GM23338 (cell line): ENCODE measurements around the gene RAB11FIP3. TPM values are rescaled to one million over a fixed set of nuclear protein-coding genes. Genes with fewer than 3 reads are reported as not detected.

Source experiments
- ATAC-seq: fragments of 200-7000 bp; cut with Tn5 transposase; 3 replicates; pipeline ENCODE4 v1.9.1; 2020
- DNase-seq: peaks from one replicate; pipeline ENCODE4 v3.0.0-alpha.2; 2015; ENCODE audit warnings: low spot score
- H2AFZ ChIP-seq: fragments of 200-600 bp; sonication (generic); 2 replicates; pipeline ENCODE4 v1.8.0; 2016; ENCODE audit warnings: antibody characterized with exemption, mild to moderate bottlenecking, moderate library complexity
- H3F3A ChIP-seq: fragments of 200-600 bp; sonication (generic); replicated peaks from 2 replicates; pipeline ENCODE4 v1.8.0; 2017; ENCODE audit warnings: antibody characterized with exemption, mixed run types, low read depth
- H3K27ac ChIP-seq: fragments of 200-600 bp; sonication (generic); 2 replicates; pipeline ENCODE4 v1.6.1; 2016; ENCODE audit warnings: low read depth
- H3K27me3 ChIP-seq: fragments of 200-600 bp; sonication (generic); 2 replicates; pipeline ENCODE4 v1.8.0; 2016; ENCODE audit warnings: mild to moderate bottlenecking, mixed run types, moderate library complexity; ENCODE audit not compliant: insufficient read depth
- H3K36me3 ChIP-seq: fragments of 200-600 bp; sonication (generic); 2 replicates; pipeline ENCODE4 v1.8.0; 2016; ENCODE audit warnings: mild to moderate bottlenecking; ENCODE audit not compliant: insufficient read depth
- H3K4me1 ChIP-seq: fragments of 200-600 bp; sonication (generic); 2 replicates; pipeline ENCODE4 v1.8.0; 2016; ENCODE audit warnings: mild to moderate bottlenecking, moderate library complexity; ENCODE audit not compliant: insufficient read depth
- H3K4me2 ChIP-seq: fragments of 200-600 bp; sonication (generic); 2 replicates; pipeline ENCODE4 v1.7.1; 2017; ENCODE audit warnings: mixed run types
- H3K4me3 ChIP-seq: fragments of 200-600 bp; sonication (generic); 2 replicates; pipeline ENCODE4 v1.6.1; 2016; ENCODE audit warnings: mixed run types
- H3K79me2 ChIP-seq: fragments of 200-600 bp; sonication (generic); replicated peaks from 2 replicates; pipeline ENCODE4 v1.8.0; 2017; ENCODE audit warnings: mild to moderate bottlenecking; ENCODE audit not compliant: insufficient read depth
- H3K9me2 ChIP-seq: fragments of 200-600 bp; sonication (generic); 2 replicates; pipeline ENCODE4 v1.8.0; 2017; ENCODE audit not compliant: insufficient read depth
- H4K20me1 ChIP-seq: fragments of 200-600 bp; sonication (generic); replicated peaks from 2 replicates; pipeline ENCODE4 v1.8.0; 2017; ENCODE audit warnings: mild to moderate bottlenecking; ENCODE audit not compliant: insufficient read depth
- H3K27ac Mint-ChIP-seq: 2 replicates; pipeline ENCODE4 v1.8.0; 2020; ENCODE audit warnings: inconsistent platforms, mild to moderate bottlenecking, moderate library complexity, mixed read lengths
- H3K27me3 Mint-ChIP-seq: 3 replicates; pipeline ENCODE4 v1.8.0; 2022; ENCODE audit warnings: low read depth, mild to moderate bottlenecking, moderate library complexity, mixed read lengths, inconsistent platforms; ENCODE audit not compliant: insufficient read depth, poor library complexity
- H3K36me3 Mint-ChIP-seq: 3 replicates; pipeline ENCODE4 v1.8.0; 2021; ENCODE audit warnings: low read depth, mild to moderate bottlenecking, inconsistent platforms, moderate library complexity, mixed read lengths
- H3K4me1 Mint-ChIP-seq: 3 replicates; pipeline ENCODE4 v1.8.0; 2020; ENCODE audit warnings: mild to moderate bottlenecking, inconsistent platforms, mixed read lengths
- H3K4me3 Mint-ChIP-seq: 3 replicates; pipeline ENCODE4 v1.8.0; 2021; ENCODE audit warnings: moderate library complexity, mild to moderate bottlenecking, inconsistent platforms, mixed read lengths
- H3K9me3 Mint-ChIP-seq: 3 replicates; pipeline ENCODE4 v1.8.0; 2020; ENCODE audit warnings: moderate library complexity, mild to moderate bottlenecking, inconsistent platforms, mixed read lengths
- CREB1 ChIP-seq: fragments of 250-450 bp; sonication (Bioruptor Pico); IDR thresholded peaks from 2 replicates; pipeline ENCODE4 v1.5.0; 2020; ENCODE audit warnings: low read depth, mild to moderate bottlenecking, moderate library complexity
- CTCF ChIP-seq, 2 experiments: fragments of 200-600 bp in 1 of 2; sonication (generic) in 1 of 2; conservative IDR thresholded peaks; 2 replicates each; pipeline versions ENCODE4 v1.5.1 to v1.6.1; 2016 to 2017; ENCODE audit warnings: antibody characterized with exemption in 2 of 2, low read depth in 2 of 2, mild to moderate bottlenecking in 2 of 2, moderate library complexity in 1 of 2
- ETS1 ChIP-seq: IDR thresholded peaks from 2 replicates; pipeline ENCODE4 v1.6.1; 2016; ENCODE audit warnings: antibody characterized with exemption
- EZH2 ChIP-seq: fragments of 200-600 bp; sonication (generic); IDR thresholded peaks from one replicate; pipeline ENCODE4 v1.8.0; 2017; ENCODE audit warnings: antibody characterized with exemption, mild to moderate bottlenecking, low read depth; ENCODE audit not compliant: unreplicated experiment
- EZH2phosphoT487 ChIP-seq: fragments of 200-600 bp; sonication (generic); IDR thresholded peaks from one replicate; pipeline ENCODE4 v1.8.1; 2018; ENCODE audit warnings: antibody characterized with exemption; ENCODE audit not compliant: unreplicated experiment
- JUNB ChIP-seq: IDR thresholded peaks from one replicate; pipeline ENCODE4 v1.6.1; 2016; ENCODE audit warnings: antibody characterized with exemption; ENCODE audit not compliant: unreplicated experiment
- NANOG ChIP-seq: IDR thresholded peaks from 2 replicates; pipeline ENCODE4 v1.6.1; 2016; ENCODE audit warnings: antibody characterized with exemption, borderline replicate concordance
- POLR2AphosphoS5 ChIP-seq: IDR thresholded peaks from 2 replicates; pipeline ENCODE4 v1.6.1; 2016; ENCODE audit warnings: antibody characterized with exemption, low read depth
- STAT1 ChIP-seq: IDR thresholded peaks from one replicate; pipeline ENCODE4 v1.6.1; 2016; ENCODE audit warnings: antibody characterized with exemption; ENCODE audit not compliant: unreplicated experiment
- ZNF114 ChIP-seq: fragments of 250-450 bp; sonication (Bioruptor Pico); IDR thresholded peaks from 2 replicates; pipeline ENCODE4 v1.5.0; 2020; ENCODE audit warnings: mild to moderate bottlenecking, moderate library complexity
- ZNF331 ChIP-seq: fragments of 250-450 bp; sonication (Bioruptor Pico); IDR thresholded peaks from 2 replicates; pipeline ENCODE4 v1.5.0; 2020; ENCODE audit warnings: low read depth, mild to moderate bottlenecking, moderate library complexity
- polyA plus RNA-seq: library from polyadenylated mRNA; unstranded; fragments of >200 nt; fragmentation: Nextera tagmentation; extraction: Ambion mirVana; gene quantifications from 2 replicates; pipeline ENCODE4 v1.2.1, GENCODE V29; 2016
- total RNA-seq: library from RNA; depleted of rRNA; stranded (reverse); fragments of >200 nt; shearing (Covaris generic); gene quantifications from 2 replicates; pipeline ENCODE4 v1.2.3, GENCODE V29; 2014
- TF ChIP-seq, protein P1 (sequence below): IDR thresholded peaks from one replicate; pipeline ENCODE4 v1.6.1; 2018; ENCODE audit warnings: antibody characterized with exemption; ENCODE audit not compliant: unreplicated experiment
- TF ChIP-seq, protein P2 (sequence below): fragments of 250-450 bp; sonication (Bioruptor Pico); IDR thresholded peaks from 2 replicates; pipeline ENCODE4 v1.5.0; 2020; ENCODE audit warnings: mild to moderate bottlenecking, moderate library complexity

Gene RAB11FIP3
- total and polyA plus RNA-seq, 2 experiments from 2014 or later = 3.2 to 29.2 TPM

- DNase-seq = no peak
- H4K20me1 ChIP-seq = no peaks in the 10 kb centered on the region
- no peaks in the 10 kb centered on the region; the same call in 2 of the 3 replicates for H3K9me3 Mint-ChIP-seq
- H3K9me2 ChIP-seq = no peaks in the 10 kb centered on the region
- ATAC-seq = no peak
- 0 out of 2 replicates have a peak, but pooled peaks cover 10% of the 10 kb centered on the region for H3F3A ChIP-seq
- H2AFZ ChIP-seq = no peak overlapping the region
- peaks cover 3% of the 10 kb centered on the region; the same call in 1 of the 2 replicates for H3K4me1 ChIP-seq
- no peaks in the 10 kb centered on the region for H3K36me3 Mint-ChIP-seq
- TF ChIP-seq, protein P1, sequence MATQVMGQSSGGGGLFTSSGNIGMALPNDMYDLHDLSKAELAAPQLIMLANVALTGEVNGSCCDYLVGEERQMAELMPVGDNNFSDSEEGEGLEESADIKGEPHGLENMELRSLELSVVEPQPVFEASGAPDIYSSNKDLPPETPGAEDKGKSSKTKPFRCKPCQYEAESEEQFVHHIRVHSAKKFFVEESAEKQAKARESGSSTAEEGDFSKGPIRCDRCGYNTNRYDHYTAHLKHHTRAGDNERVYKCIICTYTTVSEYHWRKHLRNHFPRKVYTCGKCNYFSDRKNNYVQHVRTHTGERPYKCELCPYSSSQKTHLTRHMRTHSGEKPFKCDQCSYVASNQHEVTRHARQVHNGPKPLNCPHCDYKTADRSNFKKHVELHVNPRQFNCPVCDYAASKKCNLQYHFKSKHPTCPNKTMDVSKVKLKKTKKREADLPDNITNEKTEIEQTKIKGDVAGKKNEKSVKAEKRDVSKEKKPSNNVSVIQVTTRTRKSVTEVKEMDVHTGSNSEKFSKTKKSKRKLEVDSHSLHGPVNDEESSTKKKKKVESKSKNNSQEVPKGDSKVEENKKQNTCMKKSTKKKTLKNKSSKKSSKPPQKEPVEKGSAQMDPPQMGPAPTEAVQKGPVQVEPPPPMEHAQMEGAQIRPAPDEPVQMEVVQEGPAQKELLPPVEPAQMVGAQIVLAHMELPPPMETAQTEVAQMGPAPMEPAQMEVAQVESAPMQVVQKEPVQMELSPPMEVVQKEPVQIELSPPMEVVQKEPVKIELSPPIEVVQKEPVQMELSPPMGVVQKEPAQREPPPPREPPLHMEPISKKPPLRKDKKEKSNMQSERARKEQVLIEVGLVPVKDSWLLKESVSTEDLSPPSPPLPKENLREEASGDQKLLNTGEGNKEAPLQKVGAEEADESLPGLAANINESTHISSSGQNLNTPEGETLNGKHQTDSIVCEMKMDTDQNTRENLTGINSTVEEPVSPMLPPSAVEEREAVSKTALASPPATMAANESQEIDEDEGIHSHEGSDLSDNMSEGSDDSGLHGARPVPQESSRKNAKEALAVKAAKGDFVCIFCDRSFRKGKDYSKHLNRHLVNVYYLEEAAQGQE = no peak
- TF ChIP-seq CTCF (conservative IDR thresholded peaks at IDR 0.05; ENCODE audit: low read depth in 2 of 2) = no peak
- TF ChIP-seq POLR2AphosphoS5 = no peak
- TF ChIP-seq NANOG = no peak
- no peak for TF ChIP-seq EZH2
- no peak for TF ChIP-seq ETS1
- TF ChIP-seq ZNF331 (CRISPR knock-in tag) = no peak
- TF ChIP-seq, protein P2, sequence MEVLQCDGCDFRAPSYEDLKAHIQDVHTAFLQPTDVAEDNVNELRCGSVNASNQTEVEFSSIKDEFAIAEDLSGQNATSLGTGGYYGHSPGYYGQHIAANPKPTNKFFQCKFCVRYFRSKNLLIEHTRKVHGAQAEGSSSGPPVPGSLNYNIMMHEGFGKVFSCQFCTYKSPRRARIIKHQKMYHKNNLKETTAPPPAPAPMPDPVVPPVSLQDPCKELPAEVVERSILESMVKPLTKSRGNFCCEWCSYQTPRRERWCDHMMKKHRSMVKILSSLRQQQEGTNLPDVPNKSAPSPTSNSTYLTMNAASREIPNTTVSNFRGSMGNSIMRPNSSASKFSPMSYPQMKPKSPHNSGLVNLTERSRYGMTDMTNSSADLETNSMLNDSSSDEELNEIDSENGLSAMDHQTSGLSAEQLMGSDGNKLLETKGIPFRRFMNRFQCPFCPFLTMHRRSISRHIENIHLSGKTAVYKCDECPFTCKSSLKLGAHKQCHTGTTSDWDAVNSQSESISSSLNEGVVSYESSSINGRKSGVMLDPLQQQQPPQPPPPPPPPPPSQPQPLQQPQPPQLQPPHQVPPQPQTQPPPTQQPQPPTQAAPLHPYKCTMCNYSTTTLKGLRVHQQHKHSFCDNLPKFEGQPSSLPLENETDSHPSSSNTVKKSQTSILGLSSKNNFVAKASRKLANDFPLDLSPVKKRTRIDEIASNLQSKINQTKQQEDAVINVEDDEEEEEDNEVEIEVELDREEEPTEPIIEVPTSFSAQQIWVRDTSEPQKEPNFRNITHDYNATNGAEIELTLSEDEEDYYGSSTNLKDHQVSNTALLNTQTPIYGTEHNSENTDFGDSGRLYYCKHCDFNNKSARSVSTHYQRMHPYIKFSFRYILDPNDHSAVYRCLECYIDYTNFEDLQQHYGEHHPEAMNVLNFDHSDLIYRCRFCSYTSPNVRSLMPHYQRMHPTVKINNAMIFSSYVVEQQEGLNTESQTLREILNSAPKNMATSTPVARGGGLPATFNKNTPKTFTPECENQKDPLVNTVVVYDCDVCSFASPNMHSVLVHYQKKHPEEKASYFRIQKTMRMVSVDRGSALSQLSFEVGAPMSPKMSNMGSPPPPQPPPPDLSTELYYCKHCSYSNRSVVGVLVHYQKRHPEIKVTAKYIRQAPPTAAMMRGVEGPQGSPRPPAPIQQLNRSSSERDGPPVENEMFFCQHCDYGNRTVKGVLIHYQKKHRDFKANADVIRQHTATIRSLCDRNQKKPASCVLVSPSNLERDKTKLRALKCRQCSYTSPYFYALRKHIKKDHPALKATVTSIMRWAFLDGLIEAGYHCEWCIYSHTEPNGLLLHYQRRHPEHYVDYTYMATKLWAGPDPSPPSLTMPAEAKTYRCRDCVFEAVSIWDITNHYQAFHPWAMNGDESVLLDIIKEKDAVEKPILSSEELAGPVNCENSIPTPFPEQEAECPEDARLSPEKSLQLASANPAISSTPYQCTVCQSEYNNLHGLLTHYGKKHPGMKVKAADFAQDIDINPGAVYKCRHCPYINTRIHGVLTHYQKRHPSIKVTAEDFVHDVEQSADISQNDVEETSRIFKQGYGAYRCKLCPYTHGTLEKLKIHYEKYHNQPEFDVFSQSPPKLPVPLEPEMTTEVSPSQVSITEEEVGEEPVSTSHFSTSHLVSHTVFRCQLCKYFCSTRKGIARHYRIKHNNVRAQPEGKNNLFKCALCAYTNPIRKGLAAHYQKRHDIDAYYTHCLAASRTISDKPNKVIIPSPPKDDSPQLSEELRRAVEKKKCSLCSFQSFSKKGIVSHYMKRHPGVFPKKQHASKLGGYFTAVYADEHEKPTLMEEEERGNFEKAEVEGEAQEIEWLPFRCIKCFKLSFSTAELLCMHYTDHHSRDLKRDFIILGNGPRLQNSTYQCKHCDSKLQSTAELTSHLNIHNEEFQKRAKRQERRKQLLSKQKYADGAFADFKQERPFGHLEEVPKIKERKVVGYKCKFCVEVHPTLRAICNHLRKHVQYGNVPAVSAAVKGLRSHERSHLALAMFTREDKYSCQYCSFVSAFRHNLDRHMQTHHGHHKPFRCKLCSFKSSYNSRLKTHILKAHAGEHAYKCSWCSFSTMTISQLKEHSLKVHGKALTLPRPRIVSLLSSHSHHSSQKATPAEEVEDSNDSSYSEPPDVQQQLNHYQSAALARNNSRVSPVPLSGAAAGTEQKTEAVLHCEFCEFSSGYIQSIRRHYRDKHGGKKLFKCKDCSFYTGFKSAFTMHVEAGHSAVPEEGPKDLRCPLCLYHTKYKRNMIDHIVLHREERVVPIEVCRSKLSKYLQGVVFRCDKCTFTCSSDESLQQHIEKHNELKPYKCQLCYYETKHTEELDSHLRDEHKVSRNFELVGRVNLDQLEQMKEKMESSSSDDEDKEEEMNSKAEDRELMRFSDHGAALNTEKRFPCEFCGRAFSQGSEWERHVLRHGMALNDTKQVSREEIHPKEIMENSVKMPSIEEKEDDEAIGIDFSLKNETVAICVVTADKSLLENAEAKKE = no peak
- TF ChIP-seq STAT1 = no peak
- TF ChIP-seq CREB1 = no peak
- no peak for TF ChIP-seq JUNB
- TF ChIP-seq EZH2phosphoT487 = no peak
- no peak for TF ChIP-seq ZNF114 (CRISPR knock-in tag)
- H3K79me2 ChIP-seq = peaks cover 5% of the 10 kb centered on the region; the same call in 1 of the 2 replicates
- H3K4me1 Mint-ChIP-seq = no peaks in the 10 kb centered on the region
- H3K4me3 Mint-ChIP-seq = no peak overlapping the region
- H3K27ac ChIP-seq = 0 out of 2 replicates have a peak overlapping the region, but pooled peaks have one; percentile 9
- H3K4me2 ChIP-seq = no peak overlapping the region
- H3K36me3 ChIP-seq = no peaks in the 10 kb centered on the region; the same call in 1 of the 2 replicates
- no peaks in the 10 kb centered on the region for H3K27me3 ChIP-seq
- peaks cover 5% of the 10 kb centered on the region for H3K27me3 Mint-ChIP-seq
- no peak overlapping the region for H3K4me3 ChIP-seq
- no peak overlapping the region for H3K27ac Mint-ChIP-seq
Measured at GRCh38 chr16:405548-406506, 19.6 kb upstream of the RAB11FIP3 start.
